Measurements from ENCODE around the gene RABL2B. TPM values are rescaled to one million over a fixed set of nuclear protein-coding genes. Genes with fewer than 3 reads are reported as not detected.

RABL2B gene
- total RNA-seq, 1 donor from 2014 or later, result 44.3 TPM

DNA sequence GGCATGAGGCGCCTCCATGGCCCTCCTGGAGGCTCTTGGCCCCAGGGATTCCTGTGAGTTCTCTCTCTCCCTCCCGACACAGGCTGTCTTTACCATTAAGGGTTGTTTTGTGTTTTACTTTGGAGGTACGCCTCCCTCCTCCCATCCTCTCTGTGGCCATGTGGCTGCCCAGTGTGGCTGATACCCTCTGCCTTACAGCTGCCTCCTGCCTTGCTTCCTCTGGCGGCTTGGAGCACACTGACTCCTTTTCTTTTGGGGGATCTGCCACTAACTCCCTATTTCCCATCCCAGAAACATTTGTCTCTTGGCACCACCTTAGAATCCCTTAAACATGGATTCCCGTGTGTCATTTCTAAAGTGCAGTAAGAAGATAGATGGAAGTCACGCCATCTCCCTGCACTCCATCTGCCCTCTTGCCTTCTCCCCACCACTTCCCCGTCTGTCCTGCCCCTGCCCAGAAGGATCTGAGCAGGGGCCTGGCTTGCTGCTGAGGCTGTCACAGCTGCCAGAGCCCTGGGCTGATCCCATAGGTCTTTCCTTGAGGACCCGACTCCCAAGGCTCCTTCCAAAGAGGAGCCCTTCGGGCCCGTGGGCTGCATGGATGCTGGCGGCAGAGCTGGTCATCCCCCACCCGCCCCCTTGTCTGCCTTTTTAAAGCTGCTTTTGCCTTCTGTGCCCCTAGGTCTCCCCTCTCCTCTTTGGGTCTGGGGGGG is 60.6 kb downstream of the RABL2B start:
- DNase-seq (ENCODE audit: low spot score), result no peak

DNA sequence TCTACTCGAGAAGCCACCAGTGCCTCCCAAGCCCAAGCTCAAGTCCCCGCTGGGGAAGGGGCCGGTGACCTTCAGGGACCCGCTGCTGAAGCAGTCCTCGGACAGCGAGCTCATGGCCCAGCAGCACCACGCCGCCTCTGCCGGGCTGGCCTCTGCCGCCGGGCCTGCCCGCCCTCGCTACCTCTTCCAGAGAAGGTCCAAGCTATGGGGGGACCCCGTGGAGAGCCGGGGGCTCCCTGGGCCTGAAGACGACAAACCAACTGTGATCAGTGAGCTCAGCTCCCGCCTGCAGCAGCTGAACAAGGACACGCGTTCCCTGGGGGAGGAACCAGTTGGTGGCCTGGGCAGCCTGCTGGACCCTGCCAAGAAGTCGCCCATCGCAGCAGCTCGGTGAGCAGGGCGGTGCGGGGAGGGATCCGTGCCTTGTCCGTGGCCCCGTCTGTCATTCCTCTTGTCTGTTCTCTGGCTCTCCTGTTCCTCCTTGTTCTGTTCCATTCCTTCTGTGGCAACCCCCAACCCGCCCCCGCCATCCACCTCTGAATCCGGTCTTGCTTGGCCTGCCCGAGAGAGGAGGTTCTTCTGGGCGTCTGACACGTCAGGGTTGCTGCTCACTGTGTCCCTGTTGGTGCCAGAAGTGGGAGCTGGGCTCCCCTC is 61.3 kb downstream of the RABL2B start:
- DNase-seq (ENCODE audit: low spot score), result no peak

DNA sequence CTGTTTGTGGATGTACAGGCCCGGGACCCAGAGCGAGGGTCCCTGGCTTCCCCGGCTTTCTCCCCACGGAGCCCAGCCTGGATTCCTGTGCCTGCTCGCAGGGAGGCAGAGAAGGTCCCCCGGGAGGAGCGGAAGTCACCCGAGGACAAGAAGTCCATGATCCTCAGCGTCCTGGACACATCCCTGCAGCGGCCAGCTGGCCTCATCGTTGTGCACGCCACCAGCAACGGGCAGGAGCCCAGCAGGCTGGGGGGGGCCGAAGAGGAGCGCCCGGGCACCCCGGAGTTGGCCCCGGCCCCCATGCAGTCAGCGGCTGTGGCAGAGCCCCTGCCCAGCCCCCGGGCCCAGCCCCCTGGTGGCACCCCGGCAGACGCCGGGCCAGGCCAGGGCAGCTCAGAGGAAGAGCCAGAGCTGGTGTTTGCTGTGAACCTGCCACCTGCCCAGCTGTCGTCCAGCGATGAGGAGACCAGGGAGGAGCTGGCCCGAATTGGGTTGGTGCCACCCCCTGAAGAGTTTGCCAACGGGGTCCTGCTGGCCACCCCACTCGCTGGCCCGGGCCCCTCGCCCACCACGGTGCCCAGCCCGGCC is 62.1 kb downstream of the RABL2B start:
- no peak for DNase-seq (ENCODE audit: low spot score)

- DNase-seq (ENCODE audit: low spot score), result no peak
Observed at GRCh38 chr22:50720301-50721256, 62.9 kb downstream of the RABL2B start.

DNA sequence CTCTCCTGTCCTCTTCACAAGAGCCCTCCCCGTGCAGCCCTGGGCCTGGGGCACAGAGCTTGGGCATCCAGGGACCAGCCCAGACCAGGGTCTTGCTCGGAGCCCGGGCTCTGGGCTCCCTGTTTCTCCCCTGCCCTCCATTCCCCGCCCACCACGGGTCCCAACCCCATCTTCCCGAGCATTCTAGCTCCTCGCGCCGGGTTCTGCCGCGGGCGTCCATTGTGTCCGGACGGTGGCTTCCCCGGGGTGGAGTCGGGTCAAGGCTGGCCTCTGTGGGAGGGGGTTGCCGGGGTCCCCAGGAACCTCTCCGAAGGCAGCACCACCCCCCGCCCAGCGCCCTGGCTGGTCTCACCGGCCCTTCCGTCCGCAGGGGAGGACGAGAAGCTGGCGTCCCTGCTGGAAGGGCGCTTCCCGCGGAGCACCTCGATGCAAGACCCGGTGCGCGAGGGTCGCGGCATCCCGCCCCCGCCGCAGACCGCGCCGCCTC is 63.6 kb downstream of the RABL2B start:
- no peak for DNase-seq (ENCODE audit: low spot score)

DNA sequence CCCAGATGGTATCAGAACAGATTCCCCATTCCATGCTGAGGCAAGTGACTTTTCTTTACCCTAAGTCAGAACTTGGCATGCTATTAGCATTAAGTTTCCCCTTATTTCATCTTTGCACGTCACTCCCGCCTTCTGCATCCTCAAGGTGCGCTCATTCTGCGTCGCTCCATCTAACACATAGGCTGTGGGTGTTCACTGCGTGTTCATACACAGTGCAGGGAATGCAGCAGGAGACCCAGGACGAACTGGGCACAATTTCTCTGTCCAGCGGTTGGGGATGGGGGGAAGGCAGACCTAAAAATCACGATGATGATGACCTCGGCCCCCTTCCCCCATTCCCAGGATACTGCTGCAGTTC is 65.1 kb downstream of the RABL2B start:
- no peak for DNase-seq (ENCODE audit: low spot score)

- no peak for DNase-seq (ENCODE audit: low spot score)
Observed at GRCh38 chr22:50717709-50718351, 65.6 kb downstream of the RABL2B start.

Other genes starting within 250 kb of the RABL2B start
- 1.2 TPM for gene KLHDC7B, start 237.7 kb downstream of the RABL2B start, total RNA-seq
- gene SYCE3, start 220.7 kb downstream of the RABL2B start, total RNA-seq, result not detected
- 62.3 TPM for gene CPT1B, start 205.2 kb downstream of the RABL2B start, total RNA-seq
- gene CHKB, start 200.8 kb downstream of the RABL2B start, total RNA-seq, result 98.0 TPM
- gene MAPK8IP2, start 182.8 kb downstream of the RABL2B start, total RNA-seq, result 0.83 TPM
- gene ARSA, start 155.5 kb downstream of the RABL2B start, total RNA-seq, result 61.9 TPM
- gene SHANK3, start 110.8 kb downstream of the RABL2B start, total RNA-seq, result 37.1 TPM
- gene ACR, start 45.4 kb downstream of the RABL2B start, total RNA-seq, result 1.7 TPM